ENCODE measurements around the gene RXYLT1.

RXYLT1 gene

GRCh38 chr12:63844391-63845341 lies 65.0 kb downstream of the RXYLT1 start, which contains the start of gene SRGAP1:
SRGAP1 (plus strand) TSS chr12:63844700; CDS start chr12:63844817, 117 bp downstream.
- peak; percentile 29 for DNase-seq

- no peak for DNase-seq
Measured at GRCh38 chr12:63845726-63846125, 66.0 kb downstream of the RXYLT1 start.

- DNase-seq = no peak
Measured at GRCh38 chr12:63846238-63846967, 66.7 kb downstream of the RXYLT1 start.

GRCh38 chr12:63848450-63848849 lies 68.7 kb downstream of the RXYLT1 start:
- DNase-seq = no peak

- no peak for DNase-seq
Measured at GRCh38 chr12:63849106-63849620, 69.5 kb downstream of the RXYLT1 start.

GRCh38 chr12:63849641-63850040 lies 69.9 kb downstream of the RXYLT1 start:
- DNase-seq = no peak

- no peak for DNase-seq
Measured at GRCh38 chr12:63853978-63854377, 74.3 kb downstream of the RXYLT1 start.

GRCh38 chr12:63855299-63855698 lies 75.6 kb downstream of the RXYLT1 start:
- DNase-seq = no peak

GRCh38 chr12:63857771-63858670 lies 78.3 kb downstream of the RXYLT1 start:
- no peak for DNase-seq
